ENCODE data around the gene DOCK4.

- no peak for TF ChIP-seq CTCF (IDR thresholded peaks at IDR 0.05; ENCODE audit: insufficient read depth, low read depth, low read length)
- TF ChIP-seq EZH2 (IDR thresholded peaks at IDR 0.05; ENCODE audit: insufficient read depth, low read length): no peak
These were observed 192.9 kb downstream of the DOCK4 start for GRCh38 chr7:112013274-112013673.
